HUES6 (cell line): Measurements from ENCODE around the gene PAPPA.

ENCODE experiments used
- H3K27ac ChIP-seq: 2 replicates; pipeline ENCODE4 v1.7.0; 2013; ENCODE audit warnings: low read depth, mild to moderate bottlenecking, low read length, inconsistent platforms
- H3K27me3 ChIP-seq: 2 replicates; pipeline ENCODE4 v1.6.1; 2013; ENCODE audit warnings: low read length; ENCODE audit not compliant: control insufficient read depth, insufficient read depth
- H3K36me3 ChIP-seq: 2 replicates; pipeline ENCODE4 v1.6.1; 2013; ENCODE audit warnings: low read length; ENCODE audit not compliant: control insufficient read depth, insufficient read depth
- H3K4me1 ChIP-seq: 2 replicates; pipeline ENCODE4 v1.6.1; 2013; ENCODE audit warnings: low read length; ENCODE audit not compliant: control insufficient read depth, insufficient read depth
- H3K4me3 ChIP-seq: 2 replicates; pipeline ENCODE4 v1.5.1; 2013; ENCODE audit warnings: low read depth, low read length
- H3K9ac ChIP-seq: one replicate; pipeline ENCODE4 v1.6.1; 2013; ENCODE audit warnings: mild to moderate bottlenecking, low read length
- H3K9me3 ChIP-seq: 2 replicates; pipeline ENCODE4 v1.6.1; 2013; ENCODE audit warnings: low read depth, low read length; ENCODE audit not compliant: control insufficient read depth, insufficient read depth

Gene PAPPA

GRCh38 chr9:116442528-116442927 is 288.9 kb downstream of the PAPPA start:
- Histone ChIP-seq H3K4me3 (no peak overlapping the region), H3K4me1 (no peaks in the 10 kb centered on the region), H3K36me3 (peaks cover 5% of the 10 kb centered on the region; the same call in 1 of the 2 replicates), H3K27ac (no peak overlapping the region), H3K9ac (no peak overlapping the region), H3K27me3 (no peaks in the 10 kb centered on the region), H3K9me3 (no peaks in the 10 kb centered on the region)

DNA sequence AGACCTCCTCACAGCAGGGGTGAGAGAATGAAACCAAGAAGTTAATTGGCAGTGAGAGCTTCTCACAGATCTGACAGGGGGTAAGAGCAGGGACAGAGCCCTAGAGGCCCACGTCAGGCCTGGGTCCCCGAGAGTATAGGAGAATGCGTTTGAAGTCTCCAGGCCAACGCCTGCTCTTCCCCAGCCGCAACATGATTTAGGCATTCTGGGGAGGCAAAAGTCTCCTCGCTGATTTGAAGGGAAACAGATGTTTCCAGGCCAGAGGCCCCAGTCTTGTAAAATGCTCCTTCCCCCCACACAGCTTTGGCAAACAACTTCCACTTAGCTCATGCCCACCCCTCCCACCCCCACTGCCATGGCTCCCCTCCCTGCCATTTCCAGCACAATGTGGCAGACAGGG is 294.3 kb downstream of the PAPPA start:
- no peaks in the 10 kb centered on the region for H3K36me3 ChIP-seq
- peaks cover 9% of the 10 kb centered on the region; the same call in 1 of the 2 replicates for H3K4me1 ChIP-seq
- no peaks in the 10 kb centered on the region for H3K9me3 ChIP-seq
- H3K9ac ChIP-seq: no peak overlapping the region
- H3K4me3 ChIP-seq: no peak overlapping the region
- H3K27me3 ChIP-seq: no peaks in the 10 kb centered on the region
- no peak overlapping the region for H3K27ac ChIP-seq

GRCh38 chr9:116448431-116448830 is 294.8 kb downstream of the PAPPA start:
- H3K27ac ChIP-seq: no peak overlapping the region

GRCh38 chr9:116449949-116450348 is 296.4 kb downstream of the PAPPA start:
- Histone ChIP-seq H3K9ac (no peak overlapping the region), H3K27me3 (no peaks in the 10 kb centered on the region), H3K4me1 (peaks cover 9% of the 10 kb centered on the region; the same call in 1 of the 2 replicates), H3K36me3 (no peaks in the 10 kb centered on the region), H3K27ac (no peak overlapping the region), H3K9me3 (no peaks in the 10 kb centered on the region), H3K4me3 (no peak overlapping the region)

More at GRCh38 chr9:116448431-116448830, 294.8 kb downstream of the PAPPA start:
- Histone ChIP-seq H3K9ac (no peak overlapping the region), H3K27me3 (no peaks in the 10 kb centered on the region), H3K36me3 (no peaks in the 10 kb centered on the region), H3K4me3 (no peak overlapping the region), H3K4me1 (peaks cover 9% of the 10 kb centered on the region; the same call in 1 of the 2 replicates), H3K9me3 (no peaks in the 10 kb centered on the region)

DNA sequence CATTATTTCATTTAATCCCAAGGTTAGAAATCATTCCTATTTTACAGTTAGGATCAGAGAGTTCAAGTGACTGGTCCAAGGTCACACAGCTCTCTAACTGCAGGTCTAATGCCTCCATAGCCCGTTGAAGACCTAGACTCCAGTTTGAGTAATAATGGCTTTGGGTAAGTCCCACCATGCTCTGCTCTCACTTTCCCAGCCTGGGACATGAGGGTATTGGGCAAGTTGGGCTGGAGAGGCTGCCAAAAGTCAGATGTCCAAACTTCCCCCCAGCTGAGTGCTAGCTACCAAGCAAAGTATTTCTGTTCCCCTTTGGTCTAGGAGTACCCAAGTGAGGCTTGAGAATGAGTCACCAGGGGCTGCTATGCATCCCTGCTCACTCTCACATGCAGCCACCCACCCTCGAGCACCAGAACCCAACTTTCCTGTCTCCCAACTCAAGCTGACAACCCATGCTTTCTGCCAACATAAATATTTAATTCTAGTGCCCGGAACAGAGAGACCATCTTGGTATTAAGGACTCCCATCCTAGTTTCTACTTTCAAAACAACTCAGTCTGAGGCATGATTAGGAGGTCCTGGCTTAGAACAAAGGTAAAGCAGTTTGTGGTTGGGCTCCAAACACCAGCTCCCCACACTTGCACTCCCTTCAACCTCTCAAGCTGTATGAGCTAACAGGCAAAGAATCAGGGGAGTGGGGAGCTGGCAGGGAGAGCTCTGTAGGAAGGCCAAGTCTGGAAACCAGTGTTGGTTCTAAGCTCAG is 297.0 kb downstream of the PAPPA start:
- Histone ChIP-seq H3K27ac (no peak overlapping the region), H3K9me3 (no peaks in the 10 kb centered on the region), H3K4me1 (peaks cover 9% of the 10 kb centered on the region; the same call in 1 of the 2 replicates), H3K27me3 (no peaks in the 10 kb centered on the region), H3K9ac (no peak overlapping the region), H3K36me3 (no peaks in the 10 kb centered on the region), H3K4me3 (no peak overlapping the region)

DNA sequence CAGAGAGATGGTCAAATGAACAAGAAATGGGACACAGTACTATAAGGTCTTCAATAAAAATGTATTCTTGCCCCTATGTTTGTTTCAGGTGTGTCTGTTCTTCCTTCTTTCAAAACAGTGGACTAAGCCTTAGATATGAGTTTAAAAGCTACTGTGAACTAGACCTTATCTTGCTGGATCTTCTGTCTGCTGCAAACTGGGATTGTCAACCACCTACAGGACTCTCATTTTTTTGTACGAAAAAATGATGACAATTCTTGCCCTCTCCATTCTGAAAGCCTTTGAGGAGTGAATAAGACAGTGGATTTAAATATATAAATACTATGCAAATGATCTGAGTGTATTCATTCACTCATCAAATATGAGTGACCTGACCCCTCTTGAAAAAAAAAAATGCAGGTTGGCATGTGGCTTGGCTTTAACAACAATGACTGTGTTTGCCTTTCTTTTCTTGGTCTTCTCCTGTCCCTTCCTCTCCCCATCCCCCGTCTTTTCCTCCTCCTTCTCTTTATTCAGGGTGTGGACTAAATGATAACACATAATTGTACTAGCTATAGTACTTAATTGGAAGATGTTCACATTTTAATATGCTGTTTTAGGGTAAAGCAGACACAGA is 298.0 kb downstream of the PAPPA start:
- no peaks in the 10 kb centered on the region for H3K27me3 ChIP-seq
- no peak overlapping the region for H3K4me3 ChIP-seq
- no peak overlapping the region for H3K27ac ChIP-seq
- peaks cover 6% of the 10 kb centered on the region for H3K9me3 ChIP-seq
- no peaks in the 10 kb centered on the region for H3K36me3 ChIP-seq
- no peak overlapping the region for H3K9ac ChIP-seq
- peaks cover 9% of the 10 kb centered on the region; the same call in 1 of the 2 replicates for H3K4me1 ChIP-seq
